Measurements from ENCODE around the gene C3orf62.
"Not testable (repeated sequence)": the region's sequence is repeated elsewhere in the genome, so short reads cannot be mapped to it uniquely, and the experiment has no call there.

The C3orf62 gene

GRCh38 chr3:49266410-49267095 lies 10.5 kb downstream of the C3orf62 start:
- DNase-seq = no peak

- no peak for DNase-seq
These were observed 11.2 kb downstream of the C3orf62 start for GRCh38 chr3:49265661-49266386.

GRCh38 chr3:49263159-49263889 lies 13.7 kb downstream of the C3orf62 start:
- DNase-seq = no peak

GRCh38 chr3:49260806-49261324 lies 16.2 kb downstream of the C3orf62 start:
- no peak for DNase-seq

- no peak for DNase-seq
These were observed 19.8 kb downstream of the C3orf62 start for GRCh38 chr3:49257187-49257586.

- DNase-seq = no peak
These were observed 21.1 kb downstream of the C3orf62 start for GRCh38 chr3:49255718-49256511.

GRCh38 chr3:49255112-49255511 lies 21.9 kb downstream of the C3orf62 start:
- no peak for DNase-seq

GRCh38 chr3:49253512-49253911 lies 23.5 kb downstream of the C3orf62 start:
- no peak for DNase-seq

GRCh38 chr3:49248840-49249227 lies 28.2 kb downstream of the C3orf62 start:
- peak; percentile 46 for DNase-seq

- no peak for DNase-seq
These were observed 32.3 kb downstream of the C3orf62 start for GRCh38 chr3:49244581-49245205.

- DNase-seq = not testable (repeated sequence)
These were observed 36.9 kb downstream of the C3orf62 start for GRCh38 chr3:49240091-49240490.

GRCh38 chr3:49238274-49239127 lies 38.5 kb downstream of the C3orf62 start:
- DNase-seq = peak; percentile 54

GRCh38 chr3:49237344-49237743 lies 39.7 kb downstream of the C3orf62 start:
- DNase-seq = no peak

GRCh38 chr3:49236226-49236625 lies 40.8 kb downstream of the C3orf62 start:
- no peak for DNase-seq

- DNase-seq = not testable (repeated sequence)
These were observed 48.2 kb downstream of the C3orf62 start for GRCh38 chr3:49228817-49229216.

GRCh38 chr3:49222002-49222401 lies 55.0 kb downstream of the C3orf62 start:
- DNase-seq = no peak

- not testable (repeated sequence) for DNase-seq
These were observed 56.0 kb downstream of the C3orf62 start for GRCh38 chr3:49220985-49221563.

GRCh38 chr3:49219132-49219531 lies 57.9 kb downstream of the C3orf62 start:
- DNase-seq = no peak

All from CD4-positive, alpha-beta T cell treated with Interleukin-15 for 1 hour (primary cell).